ENCODE data around the gene IFNA14. TPM values are rescaled to one million over a fixed set of nuclear protein-coding genes. Genes with fewer than 3 reads are reported as not detected.

Gene IFNA14
- total RNA-seq = not detected
- long read RNA-seq = 0 reads

- no peak for ATAC-seq
- no peak for TF ChIP-seq CTCF (IDR thresholded peaks at IDR 0.05)
- intact Hi-C loops (cut with DNase I) = no loop called here
These were observed at the start of gene IFNA14 for GRCh38 chr9:21239911-21240310. IFNA14 (minus strand) TSS chr9:21240005; CDS start chr9:21239935, 70 bp downstream.

GRCh38 chr9:21287280-21287679 is 47.5 kb upstream of the IFNA14 start:
- H3K36me3 ChIP-seq = no peaks in the 10 kb centered on the region
- no peaks in the 10 kb centered on the region for H3K27me3 ChIP-seq (ENCODE audit: low read depth)
- intact Hi-C loops (cut with DNase I) = no loop called here
- TF ChIP-seq CTCF (IDR thresholded peaks at IDR 0.05) = no peak
- no peak overlapping the region for H3K27ac ChIP-seq
- no peak overlapping the region for H3K4me3 ChIP-seq
- no peak for DNase-seq
- no peaks in the 10 kb centered on the region for H3K9me3 ChIP-seq
- no peaks in the 10 kb centered on the region for H3K4me1 ChIP-seq
- no peak for ATAC-seq

More at GRCh38 chr9:21239911-21240310, at the start of gene IFNA14:
- Histone ChIP-seq H3K27me3 (ENCODE audit: low read depth) (no peaks in the 10 kb centered on the region), H3K36me3 (no peaks in the 10 kb centered on the region), H3K4me1 (no peaks in the 10 kb centered on the region), H3K4me3 (no peak within 1 kb of the TSS), H3K9me3 (no peaks in the 10 kb centered on the region), H3K27ac (no peak within 1 kb of the TSS)
- DNase-seq = no peak

GRCh38 chr9:21286659-21287058 is 46.9 kb upstream of the IFNA14 start:
- DNase-seq (no peak), ATAC-seq (no peak)
- no peaks in the 10 kb centered on the region for H3K36me3 ChIP-seq
- H3K9me3 ChIP-seq = no peaks in the 10 kb centered on the region
- no peak overlapping the region for H3K27ac ChIP-seq
- H3K4me3 ChIP-seq = no peak overlapping the region
- intact Hi-C loops (cut with DNase I) = no loop called here
- no peak for TF ChIP-seq CTCF (IDR thresholded peaks at IDR 0.05)
- H3K4me1 ChIP-seq = no peaks in the 10 kb centered on the region
- H3K27me3 ChIP-seq (ENCODE audit: low read depth) = no peaks in the 10 kb centered on the region

- ATAC-seq (no peak), DNase-seq (no peak)
- Histone ChIP-seq H3K4me1 (no peaks in the 10 kb centered on the region), H3K36me3 (no peaks in the 10 kb centered on the region), H3K9me3 (no peaks in the 10 kb centered on the region), H3K27me3 (ENCODE audit: low read depth) (no peaks in the 10 kb centered on the region), H3K4me3 (no peak overlapping the region), H3K27ac (no peak overlapping the region)
- TF ChIP-seq CTCF (IDR thresholded peaks at IDR 0.05) = no peak
- intact Hi-C loops (cut with DNase I) = no loop called here
These were observed 46.3 kb upstream of the IFNA14 start for GRCh38 chr9:21286099-21286498.

- H3K27me3 ChIP-seq (ENCODE audit: low read depth) = no peaks in the 10 kb centered on the region
- ATAC-seq = no peak
- no peak overlapping the region for H3K4me3 ChIP-seq
- intact Hi-C loops (cut with DNase I) = no loop called here
- no peaks in the 10 kb centered on the region for H3K4me1 ChIP-seq
- no peaks in the 10 kb centered on the region for H3K9me3 ChIP-seq
- H3K27ac ChIP-seq = no peak overlapping the region
- TF ChIP-seq CTCF (IDR thresholded peaks at IDR 0.05) = no peak
- no peak for DNase-seq
- no peaks in the 10 kb centered on the region for H3K36me3 ChIP-seq
These were observed 41.5 kb upstream of the IFNA14 start for GRCh38 chr9:21281275-21281674.

GRCh38 chr9:21268347-21268657 is 28.5 kb upstream of the IFNA14 start:
- peaks cover 7% of the 10 kb centered on the region for H3K27me3 ChIP-seq (ENCODE audit: low read depth)
- DNase-seq = no peak
- no peak overlapping the region for H3K27ac ChIP-seq
- no peak for TF ChIP-seq CTCF (IDR thresholded peaks at IDR 0.05)
- no peak for ATAC-seq
- no peaks in the 10 kb centered on the region for H3K9me3 ChIP-seq
- intact Hi-C loops (cut with DNase I) = no loop called here
- no peaks in the 10 kb centered on the region for H3K4me1 ChIP-seq
- H3K36me3 ChIP-seq = no peaks in the 10 kb centered on the region
- H3K4me3 ChIP-seq = no peak overlapping the region

Data from lower lobe of right lung (tissue), 2 donors.